ENCODE data around the gene MTMR8.

MTMR8 gene

GRCh38 chrX:64379924-64380323, 15.3 kb downstream of the MTMR8 start:
- Histone ChIP-seq H3K4me3 (ENCODE audit: low read length) (no peak overlapping the region), H3K27ac (ENCODE audit: low read depth, low read length) (no peak overlapping the region), H3K36me3 (ENCODE audit: control insufficient read depth, insufficient read depth, low read length) (no peaks in the 10 kb centered on the region), H3K4me1 (ENCODE audit: control insufficient read depth, insufficient read depth, low read length) (no peaks in the 10 kb centered on the region), H3K9ac (ENCODE audit: low read length) (no peak overlapping the region), H3K27me3 (ENCODE audit: control insufficient read depth, insufficient read depth, low read length) (no peaks in the 10 kb centered on the region)

- Histone ChIP-seq H3K4me1 (ENCODE audit: control insufficient read depth, insufficient read depth, low read length) (no peaks in the 10 kb centered on the region), H3K27me3 (ENCODE audit: control insufficient read depth, insufficient read depth, low read length) (no peaks in the 10 kb centered on the region), H3K4me3 (ENCODE audit: low read length) (no peak overlapping the region), H3K36me3 (ENCODE audit: control insufficient read depth, insufficient read depth, low read length) (no peaks in the 10 kb centered on the region), H3K27ac (ENCODE audit: low read depth, low read length) (no peak overlapping the region), H3K9ac (ENCODE audit: low read length) (no peak overlapping the region)
These were observed 17.5 kb downstream of the MTMR8 start for GRCh38 chrX:64377753-64378152.

- H3K36me3 ChIP-seq (ENCODE audit: control insufficient read depth, insufficient read depth, low read length): no peaks in the 10 kb centered on the region
- H3K4me3 ChIP-seq (ENCODE audit: low read length): no peak overlapping the region
- no peaks in the 10 kb centered on the region for H3K27me3 ChIP-seq (ENCODE audit: control insufficient read depth, insufficient read depth, low read length)
- no peak overlapping the region for H3K27ac ChIP-seq (ENCODE audit: low read depth, low read length)
- no peaks in the 10 kb centered on the region for H3K4me1 ChIP-seq (ENCODE audit: control insufficient read depth, insufficient read depth, low read length)
- H3K9ac ChIP-seq (ENCODE audit: low read length): no peak overlapping the region
These were observed 43.2 kb downstream of the MTMR8 start for GRCh38 chrX:64352081-64352480.

- Histone ChIP-seq H3K4me3 (ENCODE audit: low read length) (no peak overlapping the region), H3K36me3 (ENCODE audit: control insufficient read depth, insufficient read depth, low read length) (no peaks in the 10 kb centered on the region), H3K9ac (ENCODE audit: low read length) (no peak overlapping the region), H3K27ac (ENCODE audit: low read depth, low read length) (no peak overlapping the region), H3K27me3 (ENCODE audit: control insufficient read depth, insufficient read depth, low read length) (no peaks in the 10 kb centered on the region), H3K4me1 (ENCODE audit: control insufficient read depth, insufficient read depth, low read length) (no peaks in the 10 kb centered on the region)
These were observed 44.7 kb downstream of the MTMR8 start for GRCh38 chrX:64350521-64350920.

GRCh38 chrX:64350047-64350446, 45.2 kb downstream of the MTMR8 start:
- Histone ChIP-seq H3K9ac (ENCODE audit: low read length) (no peak overlapping the region), H3K27me3 (ENCODE audit: control insufficient read depth, insufficient read depth, low read length) (no peaks in the 10 kb centered on the region), H3K27ac (ENCODE audit: low read depth, low read length) (no peak overlapping the region)

GRCh38 chrX:64342811-64343210, 52.4 kb downstream of the MTMR8 start:
- Histone ChIP-seq H3K4me1 (ENCODE audit: control insufficient read depth, insufficient read depth, low read length) (no peaks in the 10 kb centered on the region), H3K36me3 (ENCODE audit: control insufficient read depth, insufficient read depth, low read length) (no peaks in the 10 kb centered on the region), H3K27ac (ENCODE audit: low read depth, low read length) (no peak overlapping the region), H3K9ac (ENCODE audit: low read length) (no peak overlapping the region), H3K27me3 (ENCODE audit: control insufficient read depth, insufficient read depth, low read length) (no peaks in the 10 kb centered on the region), H3K4me3 (ENCODE audit: low read length) (no peak overlapping the region)

More at GRCh38 chrX:64350047-64350446, 45.2 kb downstream of the MTMR8 start:
- H3K4me3 ChIP-seq (ENCODE audit: low read length): no peak overlapping the region
- no peaks in the 10 kb centered on the region for H3K36me3 ChIP-seq (ENCODE audit: control insufficient read depth, insufficient read depth, low read length)
- no peaks in the 10 kb centered on the region for H3K4me1 ChIP-seq (ENCODE audit: control insufficient read depth, insufficient read depth, low read length)

- Histone ChIP-seq H3K36me3 (ENCODE audit: control insufficient read depth, insufficient read depth, low read length) (no peaks in the 10 kb centered on the region), H3K9ac (ENCODE audit: low read length) (no peak overlapping the region), H3K27ac (ENCODE audit: low read depth, low read length) (no peak overlapping the region), H3K4me3 (ENCODE audit: low read length) (no peak overlapping the region), H3K4me1 (ENCODE audit: control insufficient read depth, insufficient read depth, low read length) (no peaks in the 10 kb centered on the region), H3K27me3 (ENCODE audit: control insufficient read depth, insufficient read depth, low read length) (no peaks in the 10 kb centered on the region)
These were observed 57.0 kb downstream of the MTMR8 start for GRCh38 chrX:64338296-64338695.

- no peaks in the 10 kb centered on the region for H3K36me3 ChIP-seq (ENCODE audit: control insufficient read depth, insufficient read depth, low read length)
- H3K27me3 ChIP-seq (ENCODE audit: control insufficient read depth, insufficient read depth, low read length): no peaks in the 10 kb centered on the region
- no peak overlapping the region for H3K4me3 ChIP-seq (ENCODE audit: low read length)
- no peak overlapping the region for H3K27ac ChIP-seq (ENCODE audit: low read depth, low read length)
- H3K4me1 ChIP-seq (ENCODE audit: control insufficient read depth, insufficient read depth, low read length): no peaks in the 10 kb centered on the region
- H3K9ac ChIP-seq (ENCODE audit: low read length): no peak overlapping the region
These were observed 60.8 kb downstream of the MTMR8 start for GRCh38 chrX:64334467-64334866.

- no peak overlapping the region for H3K9ac ChIP-seq (ENCODE audit: low read length)
- H3K27ac ChIP-seq (ENCODE audit: low read depth, low read length): no peak overlapping the region
- H3K27me3 ChIP-seq (ENCODE audit: control insufficient read depth, insufficient read depth, low read length): no peaks in the 10 kb centered on the region
- H3K4me1 ChIP-seq (ENCODE audit: control insufficient read depth, insufficient read depth, low read length): no peaks in the 10 kb centered on the region
- no peaks in the 10 kb centered on the region for H3K36me3 ChIP-seq (ENCODE audit: control insufficient read depth, insufficient read depth, low read length)
- H3K4me3 ChIP-seq (ENCODE audit: low read length): no peak overlapping the region
These were observed 65.0 kb downstream of the MTMR8 start for GRCh38 chrX:64330284-64330683.

GRCh38 chrX:64321507-64321906, 73.7 kb downstream of the MTMR8 start:
- Histone ChIP-seq H3K27ac (ENCODE audit: low read depth, low read length) (no peak overlapping the region), H3K9ac (ENCODE audit: low read length) (no peak overlapping the region), H3K4me3 (ENCODE audit: low read length) (no peak overlapping the region), H3K36me3 (ENCODE audit: control insufficient read depth, insufficient read depth, low read length) (peaks cover 2% of the 10 kb centered on the region), H3K27me3 (ENCODE audit: control insufficient read depth, insufficient read depth, low read length) (no peaks in the 10 kb centered on the region), H3K4me1 (ENCODE audit: control insufficient read depth, insufficient read depth, low read length) (no peaks in the 10 kb centered on the region)

- H3K4me3 ChIP-seq (ENCODE audit: low read length): no peak overlapping the region
These were observed 81.6 kb downstream of the MTMR8 start for GRCh38 chrX:64313624-64314023.

GRCh38 chrX:64306712-64307111, 88.5 kb downstream of the MTMR8 start:
- no peaks in the 10 kb centered on the region for H3K36me3 ChIP-seq (ENCODE audit: control insufficient read depth, insufficient read depth, low read length)
- no peaks in the 10 kb centered on the region for H3K4me1 ChIP-seq (ENCODE audit: control insufficient read depth, insufficient read depth, low read length)
- no peak overlapping the region for H3K4me3 ChIP-seq (ENCODE audit: low read length)
- no peaks in the 10 kb centered on the region for H3K27me3 ChIP-seq (ENCODE audit: control insufficient read depth, insufficient read depth, low read length)
- H3K27ac ChIP-seq (ENCODE audit: low read depth, low read length): no peak overlapping the region
- H3K9ac ChIP-seq (ENCODE audit: low read length): no peak overlapping the region

More at GRCh38 chrX:64313624-64314023, 81.6 kb downstream of the MTMR8 start:
- Histone ChIP-seq H3K9ac (ENCODE audit: low read length) (no peak overlapping the region), H3K4me1 (ENCODE audit: control insufficient read depth, insufficient read depth, low read length) (no peaks in the 10 kb centered on the region), H3K27ac (ENCODE audit: low read depth, low read length) (no peak overlapping the region), H3K36me3 (ENCODE audit: control insufficient read depth, insufficient read depth, low read length) (no peaks in the 10 kb centered on the region), H3K27me3 (ENCODE audit: control insufficient read depth, insufficient read depth, low read length) (no peaks in the 10 kb centered on the region)

- Histone ChIP-seq H3K36me3 (ENCODE audit: control insufficient read depth, insufficient read depth, low read length) (no peaks in the 10 kb centered on the region), H3K4me1 (ENCODE audit: control insufficient read depth, insufficient read depth, low read length) (no peaks in the 10 kb centered on the region), H3K9ac (ENCODE audit: low read length) (no peak overlapping the region), H3K27me3 (ENCODE audit: control insufficient read depth, insufficient read depth, low read length) (no peaks in the 10 kb centered on the region), H3K27ac (ENCODE audit: low read depth, low read length) (no peak overlapping the region), H3K4me3 (ENCODE audit: low read length) (no peak overlapping the region)
These were observed 104.1 kb downstream of the MTMR8 start for GRCh38 chrX:64291123-64291522.
